KMS-11 (cell line): ENCODE measurements around the gene MPC1.

Experiments used
- H2AFZ ChIP-seq: fragments of 200-600 bp; sonication (generic); 2 replicates; pipeline ENCODE4 v1.6.1; 2016; ENCODE audit warnings: antibody characterized with exemption, mixed run types, low read depth
- H3K27ac ChIP-seq: fragments of 200-600 bp; sonication (generic); 2 replicates; pipeline ENCODE4 v1.6.1; 2016; ENCODE audit warnings: mild to moderate bottlenecking, mixed run types
- H3K27me3 ChIP-seq: fragments of 200-600 bp; sonication (generic); 2 replicates; pipeline ENCODE4 v1.6.1; 2017; ENCODE audit warnings: mild to moderate bottlenecking, low read depth, mixed run types, moderate library complexity; ENCODE audit not compliant: insufficient read depth
- H3K36me3 ChIP-seq: fragments of 200-600 bp; sonication (generic); 2 replicates; pipeline ENCODE4 v1.6.1; 2017; ENCODE audit warnings: mild to moderate bottlenecking, mixed run types; ENCODE audit not compliant: insufficient read depth
- H3K4me1 ChIP-seq: fragments of 200-600 bp; sonication (generic); 2 replicates; pipeline ENCODE4 v1.6.1; 2016; ENCODE audit warnings: mild to moderate bottlenecking, low read depth, mixed run types; ENCODE audit not compliant: poor library complexity, severe bottlenecking
- H3K4me2 ChIP-seq: fragments of 200-600 bp; sonication (generic); 2 replicates; pipeline ENCODE4 v1.7.0; 2016; ENCODE audit warnings: mild to moderate bottlenecking, mixed run types
- H3K4me3 ChIP-seq: fragments of 200-600 bp; sonication (generic); IDR thresholded peaks from 2 replicates; pipeline ENCODE4 v1.6.1; 2017; ENCODE audit warnings: low read depth, low read length, mixed read lengths; ENCODE audit not compliant: insufficient read depth
- H3K79me2 ChIP-seq: fragments of 200-600 bp; sonication (generic); 2 replicates; pipeline ENCODE4 v1.6.1; 2016; ENCODE audit warnings: low read depth, mixed run types; ENCODE audit not compliant: insufficient read depth
- H3K9ac ChIP-seq: fragments of 200-600 bp; sonication (generic); 2 replicates; pipeline ENCODE4 v1.6.1; 2016; ENCODE audit warnings: mild to moderate bottlenecking, mixed run types
- H4K20me1 ChIP-seq: fragments of 200-600 bp; sonication (generic); 2 replicates; pipeline ENCODE4 v1.6.1; 2016; ENCODE audit warnings: mild to moderate bottlenecking, mixed run types; ENCODE audit not compliant: insufficient read depth
- CTCF ChIP-seq: fragments of 200-600 bp; sonication (generic); conservative IDR thresholded peaks from 2 replicates; pipeline ENCODE4 v1.6.1; 2017; ENCODE audit warnings: low read depth, mild to moderate bottlenecking, antibody characterized with exemption, low read length, moderate library complexity, mixed read lengths

The MPC1 gene

GRCh38 chr6:166361077-166361429, 21.7 kb downstream of the MPC1 start:
- Histone ChIP-seq H3K4me2 (no peak overlapping the region), H3K36me3 (no peaks in the 10 kb centered on the region), H3K4me3 (no peak overlapping the region), H3K27ac (no peak overlapping the region), H3K79me2 (no peaks in the 10 kb centered on the region), H3K27me3 (no peaks in the 10 kb centered on the region), H3K4me1 (peaks cover 11% of the 10 kb centered on the region), H2AFZ (no peak overlapping the region), H4K20me1 (no peaks in the 10 kb centered on the region), H3K9ac (no peak overlapping the region)
- no peak for TF ChIP-seq CTCF

DNA sequence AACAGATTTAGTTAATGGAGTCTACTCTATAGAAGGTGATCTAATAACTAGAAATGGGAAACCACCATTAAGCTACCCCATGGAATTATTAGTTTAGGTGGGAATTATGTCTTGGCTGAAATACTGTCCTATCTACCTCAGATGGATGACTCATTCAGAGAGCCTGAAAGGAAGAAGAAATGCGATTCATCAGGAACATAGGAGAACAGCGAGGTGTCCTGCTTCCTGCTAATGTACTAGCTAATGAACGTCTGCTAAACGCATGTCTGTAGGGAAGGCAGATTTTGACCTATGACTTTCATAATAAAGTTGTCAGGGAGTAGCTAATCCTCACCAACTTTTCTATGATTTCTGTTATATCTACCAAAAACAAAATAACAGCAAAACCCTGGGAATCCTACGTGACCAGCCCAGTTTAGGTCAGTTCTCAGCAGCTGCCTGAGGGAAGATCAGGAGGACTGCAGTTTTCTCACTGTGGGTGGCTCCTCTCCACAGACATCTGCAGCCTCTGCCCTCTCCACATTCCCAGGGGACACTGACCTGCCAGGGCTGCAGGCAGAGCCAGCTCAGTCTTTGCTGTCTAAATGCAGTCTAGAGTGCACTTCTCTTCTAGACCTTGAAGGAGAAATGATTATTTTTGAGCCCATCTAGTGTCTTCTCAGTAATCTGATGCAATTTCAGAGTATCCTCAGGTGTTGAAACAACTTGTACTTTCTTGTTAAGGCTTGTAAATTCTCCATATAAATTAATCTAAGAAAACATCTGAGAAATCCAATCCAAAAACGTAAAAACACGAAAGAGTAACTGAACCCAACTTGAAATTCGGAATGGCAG, 22.3 kb downstream of the MPC1 start:
- H3K4me1 ChIP-seq = peaks cover 6% of the 10 kb centered on the region
- TF ChIP-seq CTCF = no peak
- H2AFZ ChIP-seq = no peak overlapping the region
- no peak overlapping the region for H3K4me2 ChIP-seq
- no peaks in the 10 kb centered on the region for H3K27me3 ChIP-seq
- no peaks in the 10 kb centered on the region for H3K79me2 ChIP-seq
- no peak overlapping the region for H3K27ac ChIP-seq
- H4K20me1 ChIP-seq = no peaks in the 10 kb centered on the region
- H3K4me3 ChIP-seq = no peak overlapping the region
- H3K36me3 ChIP-seq = no peaks in the 10 kb centered on the region
- no peak overlapping the region for H3K9ac ChIP-seq

- no peak for TF ChIP-seq CTCF
Observed at GRCh38 chr6:166355552-166355951, 27.2 kb downstream of the MPC1 start.

DNA sequence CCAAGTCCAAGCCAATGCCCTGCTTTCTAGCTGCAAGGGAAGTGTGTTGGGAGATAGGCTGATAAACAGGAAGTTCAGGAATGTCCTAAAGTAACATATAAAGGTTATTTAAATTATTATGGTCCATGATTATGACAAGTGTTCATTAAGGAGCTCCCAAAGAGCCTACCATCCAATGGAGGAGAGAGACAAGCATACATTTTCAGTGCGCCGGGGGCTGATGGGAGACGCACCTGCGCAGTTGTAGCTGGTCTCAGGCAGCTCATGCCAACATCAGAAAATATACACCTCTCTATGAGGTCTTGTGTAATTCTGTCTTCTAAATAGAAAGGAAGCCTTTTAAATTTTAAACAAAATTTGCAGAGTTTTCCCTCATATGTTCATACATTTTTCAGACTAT, 27.8 kb downstream of the MPC1 start:
- H3K27me3 ChIP-seq = no peaks in the 10 kb centered on the region
- H4K20me1 ChIP-seq = no peaks in the 10 kb centered on the region
- no peak overlapping the region for H3K9ac ChIP-seq
- no peaks in the 10 kb centered on the region for H3K79me2 ChIP-seq
- H2AFZ ChIP-seq = no peak overlapping the region
- no peak for TF ChIP-seq CTCF
- no peak overlapping the region for H3K4me2 ChIP-seq
- no peak overlapping the region for H3K27ac ChIP-seq
- H3K4me3 ChIP-seq = no peak overlapping the region
- no peaks in the 10 kb centered on the region for H3K4me1 ChIP-seq
- H3K36me3 ChIP-seq = no peaks in the 10 kb centered on the region

More at GRCh38 chr6:166355552-166355951, 27.2 kb downstream of the MPC1 start:
- no peak overlapping the region for H3K27ac ChIP-seq
- no peaks in the 10 kb centered on the region for H3K79me2 ChIP-seq
- H3K36me3 ChIP-seq = no peaks in the 10 kb centered on the region
- H4K20me1 ChIP-seq = no peaks in the 10 kb centered on the region
- H3K9ac ChIP-seq = no peak overlapping the region
- H3K4me2 ChIP-seq = no peak overlapping the region
- no peaks in the 10 kb centered on the region for H3K4me1 ChIP-seq
- H3K27me3 ChIP-seq = no peaks in the 10 kb centered on the region
- H3K4me3 ChIP-seq = no peak overlapping the region
- no peak overlapping the region for H2AFZ ChIP-seq
